HG03521 (cell line): ENCODE data around the gene SPEG.

ENCODE experiments used
- ATAC-seq: cut with Tn5 transposase; IDR thresholded peaks from one replicate; pipeline ENCODE4 v1.9.1; 2021; ENCODE audit warnings: mild to moderate bottlenecking, moderate library complexity; ENCODE audit not compliant: unreplicated experiment

The SPEG gene

GRCh38 chr2:219459460-219460311, 25.0 kb downstream of the SPEG start:
- ATAC-seq = peak; percentile 74

DNA sequence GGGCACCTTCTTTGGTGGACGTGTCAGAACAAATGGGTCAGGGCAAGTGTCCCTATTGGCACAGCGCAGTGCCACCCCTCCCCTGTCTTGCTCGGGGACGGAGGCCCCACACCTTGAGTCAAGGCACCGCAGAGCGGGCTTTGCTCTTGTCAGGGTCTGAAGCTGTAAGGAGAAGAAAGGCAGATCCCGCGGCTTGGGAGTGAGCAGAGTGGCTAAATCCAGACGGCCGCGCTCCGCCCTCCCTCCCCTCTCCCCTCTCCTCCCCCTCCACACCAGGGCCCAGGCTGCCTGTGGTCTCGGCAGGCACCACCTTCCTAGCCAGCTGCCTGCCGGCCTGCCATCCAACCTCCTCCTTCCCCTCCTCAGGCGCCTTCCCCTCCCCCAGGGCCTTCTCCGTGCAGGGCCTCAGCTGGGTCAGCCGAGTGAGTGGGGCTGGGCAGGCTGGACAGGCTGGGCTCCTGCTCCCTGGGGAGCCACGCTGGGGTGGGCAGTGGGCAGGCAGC, 25.8 kb downstream of the SPEG start:
- no peak for ATAC-seq

DNA sequence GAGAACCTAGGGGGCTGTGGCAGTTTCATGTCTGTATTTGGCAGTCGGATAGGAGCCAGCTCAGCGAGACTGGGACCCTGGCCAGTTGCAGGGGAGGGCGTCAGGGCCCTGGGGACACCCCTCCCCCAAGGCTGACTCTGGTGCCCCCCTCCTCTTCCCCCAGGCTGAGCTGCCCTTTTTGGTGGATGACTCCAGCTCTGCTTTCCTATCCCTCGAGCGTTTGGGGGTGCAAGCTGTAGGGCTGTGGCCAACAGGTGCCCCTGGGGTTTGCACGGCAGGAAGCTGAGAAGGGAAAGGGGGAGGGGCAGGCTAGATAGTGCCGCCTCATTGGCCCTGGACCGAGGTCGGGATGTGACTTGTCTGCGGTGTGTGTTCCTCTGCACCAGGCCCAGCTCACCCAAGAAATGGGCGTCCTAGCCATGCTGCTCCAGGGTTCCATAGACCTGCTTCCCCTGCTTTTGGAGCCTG, 26.4 kb downstream of the SPEG start:
- ATAC-seq = no peak

DNA sequence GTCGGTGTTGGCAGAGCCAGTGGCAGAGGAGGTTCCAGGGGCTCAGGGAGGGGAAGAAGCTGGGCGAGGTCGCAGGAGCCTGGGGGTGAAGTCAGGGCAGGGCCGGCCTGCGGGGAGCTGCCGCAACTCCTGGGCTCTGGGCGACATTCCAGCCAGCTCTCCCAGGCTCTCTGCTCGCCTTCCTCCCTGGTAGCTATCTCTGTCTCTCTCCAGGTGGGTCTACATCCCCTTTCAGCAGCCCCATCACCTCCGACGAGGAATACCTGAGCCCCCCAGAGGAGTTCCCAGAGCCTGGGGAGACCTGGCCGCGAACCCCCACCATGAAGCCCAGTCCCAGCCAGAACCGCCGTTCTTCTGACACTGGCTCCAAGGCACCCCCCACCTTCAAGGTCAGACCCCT, 27.0 kb downstream of the SPEG start:
- ATAC-seq = no peak

DNA sequence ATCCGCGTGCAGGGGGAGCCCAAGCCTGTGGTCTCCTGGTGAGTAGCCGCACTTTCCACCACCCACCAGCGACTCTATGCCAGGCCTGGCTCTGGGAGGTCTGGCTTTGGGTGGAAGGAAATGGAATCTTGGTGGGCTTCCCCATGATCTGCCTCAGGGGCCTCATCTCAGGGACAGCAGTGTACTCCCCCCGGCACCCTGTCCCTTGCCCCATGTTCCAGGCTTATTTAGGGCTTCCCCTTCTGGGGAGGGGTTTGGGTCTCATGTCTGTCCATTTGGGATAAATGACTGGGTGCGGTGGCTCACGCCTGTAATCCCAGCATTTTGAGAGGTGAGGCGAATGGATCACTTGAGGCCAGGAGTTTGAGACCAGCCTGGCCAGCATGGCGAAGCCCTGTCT, 27.7 kb downstream of the SPEG start:
- no peak for ATAC-seq

DNA sequence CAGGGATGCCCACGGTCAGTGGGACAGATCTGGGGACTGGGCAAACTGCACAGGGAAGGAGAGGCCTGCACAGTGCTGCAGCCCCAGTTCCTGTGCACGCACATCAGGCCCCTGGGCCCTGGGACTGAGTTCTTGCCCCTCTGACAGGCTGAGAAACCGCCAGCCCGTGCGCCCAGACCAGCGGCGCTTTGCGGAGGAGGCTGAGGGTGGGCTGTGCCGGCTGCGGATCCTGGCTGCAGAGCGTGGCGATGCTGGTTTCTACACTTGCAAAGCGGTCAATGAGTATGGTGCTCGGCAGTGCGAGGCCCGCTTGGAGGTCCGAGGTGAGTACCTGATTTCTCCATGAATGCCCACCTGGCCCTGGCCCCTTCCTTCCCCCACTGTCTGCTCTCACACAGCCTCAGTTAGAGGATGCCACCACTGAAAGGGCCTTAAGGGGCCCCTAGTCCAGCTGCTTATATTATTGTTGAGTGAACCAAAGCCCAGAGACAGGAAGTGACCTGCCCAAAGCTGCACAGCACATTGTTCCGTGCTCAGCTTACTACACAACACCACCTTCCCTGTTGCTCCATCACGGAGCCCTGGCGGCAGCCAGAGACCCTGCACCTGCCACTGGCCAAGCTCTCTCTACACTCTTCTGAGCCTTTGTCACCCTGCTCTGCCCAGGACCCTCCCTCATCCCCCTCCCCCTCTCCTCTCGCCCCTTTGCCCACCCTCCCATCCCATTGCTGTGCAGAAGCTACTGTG, 29.8 kb downstream of the SPEG start:
- ATAC-seq = no peak

DNA sequence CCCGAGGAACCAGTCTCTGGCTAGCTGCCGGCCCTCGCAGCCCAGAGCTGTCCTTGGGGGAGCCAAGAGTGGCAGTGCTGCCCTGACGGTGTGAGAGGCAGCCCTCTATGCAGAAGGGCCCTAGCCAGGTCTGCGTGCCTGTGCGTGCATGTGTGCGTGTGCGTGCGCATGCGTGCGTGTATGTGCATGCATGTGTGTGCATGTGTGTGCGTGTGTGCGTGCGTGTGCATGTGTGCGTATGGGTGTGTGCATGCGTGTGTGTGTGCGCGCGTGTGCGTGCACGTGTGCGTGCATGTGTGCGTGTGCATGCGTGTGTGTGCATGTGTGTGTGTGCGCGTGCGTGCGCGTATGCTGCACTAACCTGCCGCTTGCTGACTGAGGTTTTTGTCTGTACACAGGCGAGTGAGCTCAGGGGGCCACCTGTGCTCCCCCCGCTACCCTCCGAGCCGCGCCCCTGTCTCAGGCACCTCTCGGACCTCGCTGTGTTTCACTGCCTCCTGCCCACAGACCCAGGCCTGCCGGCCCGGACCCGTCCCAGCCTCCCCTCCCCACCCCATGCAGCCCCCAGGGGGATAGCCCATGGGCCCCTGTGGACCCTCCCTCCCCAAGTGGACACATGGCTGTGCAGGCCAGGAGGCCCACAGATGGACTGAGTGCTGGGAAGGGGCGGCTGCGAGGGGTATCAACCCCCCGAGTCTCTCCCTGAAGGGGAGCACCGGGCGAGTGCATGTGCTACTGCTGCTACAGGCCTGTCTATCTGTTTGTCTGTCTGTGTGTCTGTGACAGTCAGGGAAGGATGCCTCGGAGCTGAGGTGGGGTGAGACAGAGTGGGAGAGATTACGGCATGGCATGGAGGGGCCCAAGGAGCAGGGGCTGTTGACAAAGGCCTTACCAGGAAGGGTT, 31.3 kb downstream of the SPEG start:
- ATAC-seq = no peak

- no peak for ATAC-seq
Observed at GRCh38 chr2:219466816-219467735, 32.4 kb downstream of the SPEG start.

GRCh38 chr2:219467736-219468075, 33.1 kb downstream of the SPEG start:
- ATAC-seq = no peak

DNA sequence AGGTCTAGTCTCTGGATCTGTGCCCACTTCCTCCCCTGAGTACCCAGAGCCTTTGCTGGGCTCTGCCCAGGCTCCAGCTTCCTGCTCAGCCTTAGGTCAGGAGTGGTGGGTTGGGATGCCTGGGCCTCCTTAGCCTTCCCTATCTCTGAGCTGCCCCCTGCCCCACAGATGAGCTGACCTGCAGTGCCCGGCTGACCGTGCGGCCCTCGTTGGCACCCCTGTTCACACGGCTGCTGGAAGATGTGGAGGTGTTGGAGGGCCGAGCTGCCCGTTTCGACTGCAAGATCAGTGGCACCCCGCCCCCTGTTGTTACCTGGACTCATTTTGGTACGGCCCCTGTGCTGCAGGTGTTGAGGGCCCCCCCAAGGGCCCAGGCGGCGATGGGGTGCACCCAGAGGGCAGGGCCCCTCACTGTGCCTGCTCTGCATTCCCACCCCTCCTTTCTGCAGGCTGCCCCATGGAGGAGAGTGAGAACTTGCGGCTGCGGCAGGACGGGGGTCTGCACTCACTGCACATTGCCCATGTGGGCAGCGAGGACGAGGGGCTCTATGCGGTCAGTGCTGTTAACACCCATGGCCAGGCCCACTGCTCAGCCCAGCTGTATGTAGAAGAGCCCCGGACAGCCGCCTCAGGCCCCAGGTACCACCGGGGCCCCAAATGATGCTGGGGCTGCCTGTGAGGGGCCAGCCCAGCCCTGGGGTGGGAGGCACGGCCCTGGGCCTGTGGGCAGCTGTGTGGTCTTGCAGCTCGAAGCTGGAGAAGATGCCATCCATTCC, 34.0 kb downstream of the SPEG start:
- ATAC-seq = no peak

GRCh38 chr2:219469186-219469724, 34.6 kb downstream of the SPEG start:
- no peak for ATAC-seq

DNA sequence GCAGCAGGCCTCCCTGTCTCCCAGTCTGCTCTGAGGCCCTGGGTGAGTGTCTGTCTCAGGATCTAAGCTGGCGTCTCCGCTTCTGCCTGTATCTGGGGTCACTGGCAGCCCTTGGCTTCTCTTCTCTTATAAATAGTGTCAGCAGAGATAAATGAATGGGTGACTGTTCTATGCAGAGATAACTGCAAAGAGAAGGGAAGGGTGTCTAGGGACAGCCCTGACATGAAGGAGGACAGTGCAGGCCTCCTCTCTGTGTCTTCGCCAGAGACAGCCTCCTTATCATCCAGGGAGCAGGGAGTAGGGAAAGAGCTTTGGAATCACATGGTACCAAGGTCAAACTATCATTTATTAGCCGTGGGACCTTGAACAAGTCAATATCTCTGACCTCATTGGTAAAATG, 35.8 kb downstream of the SPEG start:
- no peak for ATAC-seq

DNA sequence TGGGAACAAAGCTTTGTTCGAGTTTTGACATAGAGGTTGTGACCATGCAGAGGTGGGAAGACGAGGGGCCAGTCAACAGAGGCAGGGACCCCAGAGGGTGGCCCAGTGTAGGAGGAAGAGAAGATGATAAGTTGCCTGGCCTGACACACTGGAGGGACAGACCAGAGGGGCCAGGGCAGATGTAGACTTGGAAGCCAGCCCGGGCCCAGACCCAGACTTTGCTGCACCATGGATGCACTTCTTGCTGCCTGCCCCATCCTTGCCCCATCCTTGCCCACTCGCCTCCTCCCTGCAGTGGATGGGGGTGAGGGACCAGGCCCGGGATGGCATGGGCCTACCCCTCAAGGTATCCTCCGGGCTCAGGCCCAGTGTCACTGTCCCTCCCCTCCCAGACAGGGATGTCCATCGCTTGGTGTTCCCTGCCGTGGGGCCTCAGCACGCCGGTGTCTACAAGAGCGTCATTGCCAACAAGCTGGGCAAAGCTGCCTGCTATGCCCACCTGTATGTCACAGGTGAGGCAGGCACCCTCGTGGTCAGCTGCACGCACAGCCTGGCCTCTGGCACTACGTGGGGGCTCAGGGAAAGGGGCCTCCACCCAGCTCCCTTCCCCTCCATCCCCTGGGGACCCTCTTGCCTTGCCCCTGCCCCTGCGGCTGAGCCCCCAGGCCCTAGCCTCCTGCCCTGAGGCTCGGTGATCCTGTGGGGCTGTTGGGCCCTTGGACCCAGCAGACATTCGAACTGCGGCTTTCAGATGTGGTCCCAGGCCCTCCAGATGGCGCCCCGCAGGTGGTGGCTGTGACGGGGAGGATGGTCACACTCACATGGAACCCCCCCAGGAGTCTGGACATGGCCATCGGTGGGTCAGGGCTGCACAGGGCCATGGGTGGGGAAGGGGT, 37.1 kb downstream of the SPEG start:
- no peak for ATAC-seq

DNA sequence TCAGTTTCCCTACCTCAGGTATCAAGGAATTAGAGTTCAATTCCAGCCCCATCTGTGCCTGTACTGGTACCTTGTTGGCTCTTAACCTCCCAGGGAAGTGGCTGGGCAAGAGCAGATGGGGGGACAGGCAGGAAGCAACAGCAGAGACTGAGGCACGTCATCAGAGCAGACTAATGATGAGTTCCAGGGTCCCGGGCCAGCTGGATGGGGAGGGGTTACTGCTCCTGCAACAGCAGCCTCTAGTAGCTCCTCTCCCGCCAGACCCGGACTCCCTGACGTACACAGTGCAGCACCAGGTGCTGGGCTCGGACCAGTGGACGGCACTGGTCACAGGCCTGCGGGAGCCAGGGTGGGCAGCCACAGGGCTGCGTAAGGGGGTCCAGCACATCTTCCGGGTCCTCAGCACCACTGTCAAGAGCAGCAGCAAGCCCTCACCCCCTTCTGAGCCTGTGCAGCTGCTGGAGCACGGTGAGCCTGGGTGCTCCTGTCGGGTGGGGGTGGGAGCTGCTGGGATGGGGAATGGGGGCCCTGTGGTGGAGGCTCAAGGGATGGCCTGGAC, 38.1 kb downstream of the SPEG start:
- ATAC-seq = no peak

DNA sequence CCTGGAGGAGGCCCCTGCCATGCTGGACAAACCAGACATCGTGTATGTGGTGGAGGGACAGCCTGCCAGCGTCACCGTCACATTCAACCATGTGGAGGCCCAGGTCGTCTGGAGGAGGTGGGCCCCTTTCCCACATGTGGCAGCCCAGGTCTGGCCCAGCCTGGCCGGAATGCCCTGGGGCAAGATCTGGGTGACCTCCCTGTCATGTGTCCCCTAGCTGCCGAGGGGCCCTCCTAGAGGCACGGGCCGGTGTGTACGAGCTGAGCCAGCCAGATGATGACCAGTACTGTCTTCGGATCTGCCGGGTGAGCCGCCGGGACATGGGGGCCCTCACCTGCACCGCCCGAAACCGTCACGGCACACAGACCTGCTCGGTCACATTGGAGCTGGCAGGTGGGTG, 38.9 kb downstream of the SPEG start:
- ATAC-seq = no peak

- ATAC-seq = no peak
Observed at GRCh38 chr2:219474285-219475060, 39.8 kb downstream of the SPEG start.

GRCh38 chr2:219475278-219475677, 40.6 kb downstream of the SPEG start:
- no peak for ATAC-seq
